CD4-positive, alpha-beta T cell treated with Interferon alpha-2 for 1 hour (primary cell): ENCODE results near the gene PLA2G3.
"Not testable (repeated sequence)": the region's sequence is repeated elsewhere in the genome, so short reads cannot be mapped to it uniquely, and the experiment has no call there.

Source experiments
- DNase-seq, 2 donors: peaks; one replicate each; pipeline ENCODE4 v3.0.0-alpha.2; 2020 to 2022

Gene PLA2G3

GRCh38 chr22:31099841-31100761, 40.2 kb downstream of the PLA2G3 start:
- no peak for DNase-seq

- no peak for DNase-seq
These were observed 40.9 kb downstream of the PLA2G3 start for GRCh38 chr22:31099386-31099785.

- DNase-seq, result no peak
These were observed 41.6 kb downstream of the PLA2G3 start for GRCh38 chr22:31098632-31099110.

- no peak for DNase-seq
These were observed 42.2 kb downstream of the PLA2G3 start for GRCh38 chr22:31097941-31098631.

GRCh38 chr22:31097539-31097938, 42.8 kb downstream of the PLA2G3 start:
- not testable (repeated sequence) for DNase-seq

GRCh38 chr22:31096657-31097279, 43.5 kb downstream of the PLA2G3 start:
- no peak for DNase-seq

- no peak for DNase-seq
These were observed 44.6 kb downstream of the PLA2G3 start for GRCh38 chr22:31095637-31096249.

GRCh38 chr22:31094741-31095140, 45.6 kb downstream of the PLA2G3 start:
- no peak for DNase-seq

- DNase-seq, result no peak
These were observed 46.2 kb downstream of the PLA2G3 start for GRCh38 chr22:31094021-31094551.

- DNase-seq, result no peak
These were observed 47.0 kb downstream of the PLA2G3 start for GRCh38 chr22:31093086-31093850.

- DNase-seq, result no peak
These were observed 48.1 kb downstream of the PLA2G3 start for GRCh38 chr22:31092161-31092560.

- DNase-seq, result no peak
These were observed 49.0 kb downstream of the PLA2G3 start for GRCh38 chr22:31091106-31091975.

GRCh38 chr22:31090217-31091085, 49.9 kb downstream of the PLA2G3 start:
- no peak for DNase-seq

GRCh38 chr22:31089160-31090100, 50.9 kb downstream of the PLA2G3 start:
- DNase-seq, result peak; percentile 28 to 58

- DNase-seq, result no peak
These were observed 51.9 kb downstream of the PLA2G3 start for GRCh38 chr22:31088233-31088986.

GRCh38 chr22:31087744-31088215, 52.5 kb downstream of the PLA2G3 start:
- DNase-seq, result no peak

- DNase-seq, result no peak
These were observed 53.5 kb downstream of the PLA2G3 start for GRCh38 chr22:31086703-31087330.
